Adrenal gland (tissue), 5 donors: ENCODE results near the gene GAL3ST1.

ENCODE experiments used
- CTCF ChIP-seq, 6 experiments: fragments of 450-650 bp in 4 of 6; fragments of 200-600 bp in 2 of 6; sonication (generic) in 1 of 6; IDR thresholded peaks; 1 replicate in 5 of 6; 2 replicates in 1 of 6; pipeline versions ENCODE4 v1.5.1 to v1.8.0; 2016 to 2021; ENCODE audit warnings: antibody characterized with exemption in 6 of 6, mild to moderate bottlenecking in 2 of 6, moderate library complexity in 1 of 6
- POLR2A ChIP-seq, 2 donors: fragments of 450-650 bp; IDR thresholded peaks; one replicate each; pipeline ENCODE4 v1.6.1; 2017; ENCODE audit warnings: antibody characterized with exemption in 2 of 2, mild to moderate bottlenecking in 2 of 2, moderate library complexity in 1 of 2
- donor health status: DM: no; HTN: no; CAD: no.

GRCh38 chr22:30535182-30535581 is 39.3 kb downstream of the GAL3ST1 start:
- TF ChIP-seq POLR2A (IDR thresholded peaks at IDR 0.05) (no peak), CTCF (IDR thresholded peaks at IDR 0.05) (no peak)
